ENCODE measurements around the gene ITIH4. TPM values are rescaled to one million over a fixed set of nuclear protein-coding genes. Genes with fewer than 3 reads are reported as not detected.
A peak's percentile ranks its signal among the peaks of the same experiment; 100 is the strongest.

Gene ITIH4
- total and polyA plus RNA-seq, 7 donors: 1.3 to 90.8 (median 29.2) TPM

DNA sequence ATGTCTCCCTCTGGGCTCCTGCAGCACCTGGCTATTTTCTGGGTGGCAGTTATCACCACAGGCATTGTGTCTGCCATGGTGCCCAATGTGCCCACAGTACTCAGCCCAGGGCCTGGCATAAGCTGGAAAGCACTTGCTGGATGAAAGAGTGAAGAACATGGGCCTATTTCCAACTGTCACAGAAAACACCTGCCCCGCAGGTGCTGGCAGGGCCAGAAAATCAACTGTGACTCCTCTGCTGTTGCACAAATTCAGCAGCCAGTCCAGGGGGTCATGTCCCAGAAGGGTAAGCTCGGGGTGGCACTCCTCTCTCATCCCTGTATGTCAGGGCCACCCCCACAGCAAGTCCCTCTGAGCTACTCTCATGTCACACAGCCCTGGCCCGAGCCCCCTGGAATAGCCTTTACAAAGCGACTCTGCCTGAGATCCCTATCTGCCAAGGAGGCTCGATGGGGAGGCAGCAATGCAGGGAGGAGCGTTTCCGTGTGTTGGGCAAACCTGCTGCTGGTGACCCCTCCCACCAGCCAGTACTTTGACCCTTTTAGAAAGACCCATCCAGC is 18.9 kb downstream of the ITIH4 start:
- 58 to 70% (median 59%) methylated on average over 7 of the region's 7 CpGs for WGBS, 3 donors
- TF ChIP-seq, protein P1, sequence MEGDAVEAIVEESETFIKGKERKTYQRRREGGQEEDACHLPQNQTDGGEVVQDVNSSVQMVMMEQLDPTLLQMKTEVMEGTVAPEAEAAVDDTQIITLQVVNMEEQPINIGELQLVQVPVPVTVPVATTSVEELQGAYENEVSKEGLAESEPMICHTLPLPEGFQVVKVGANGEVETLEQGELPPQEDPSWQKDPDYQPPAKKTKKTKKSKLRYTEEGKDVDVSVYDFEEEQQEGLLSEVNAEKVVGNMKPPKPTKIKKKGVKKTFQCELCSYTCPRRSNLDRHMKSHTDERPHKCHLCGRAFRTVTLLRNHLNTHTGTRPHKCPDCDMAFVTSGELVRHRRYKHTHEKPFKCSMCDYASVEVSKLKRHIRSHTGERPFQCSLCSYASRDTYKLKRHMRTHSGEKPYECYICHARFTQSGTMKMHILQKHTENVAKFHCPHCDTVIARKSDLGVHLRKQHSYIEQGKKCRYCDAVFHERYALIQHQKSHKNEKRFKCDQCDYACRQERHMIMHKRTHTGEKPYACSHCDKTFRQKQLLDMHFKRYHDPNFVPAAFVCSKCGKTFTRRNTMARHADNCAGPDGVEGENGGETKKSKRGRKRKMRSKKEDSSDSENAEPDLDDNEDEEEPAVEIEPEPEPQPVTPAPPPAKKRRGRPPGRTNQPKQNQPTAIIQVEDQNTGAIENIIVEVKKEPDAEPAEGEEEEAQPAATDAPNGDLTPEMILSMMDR (IDR thresholded peaks at IDR 0.05): no peak
- intact Hi-C loops (cut with DNase I): no loop called here

DNA sequence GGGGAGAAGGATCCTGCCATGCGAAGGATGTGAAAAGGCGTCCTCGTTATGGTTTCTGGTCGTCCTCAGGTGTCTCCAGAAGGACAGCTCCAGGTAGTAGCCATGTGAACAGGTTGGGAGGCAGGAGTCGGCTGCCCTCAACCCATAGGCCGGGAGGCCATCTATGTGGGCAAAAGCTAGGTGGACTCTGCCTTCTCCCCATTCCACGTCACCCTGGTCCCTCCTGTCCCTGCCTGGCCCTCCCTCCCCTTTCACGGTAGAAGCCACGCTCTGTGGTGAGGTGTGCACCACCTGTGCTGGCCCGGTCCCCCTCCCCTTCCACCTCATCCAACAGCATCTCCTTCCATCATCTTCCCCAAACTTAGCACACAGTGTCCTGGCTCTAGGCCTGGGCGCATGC is 19.5 kb downstream of the ITIH4 start:
- Histone ChIP-seq H3K4me1 (no peaks in the 10 kb centered on the region), H3K9me3 (no peaks in the 10 kb centered on the region), H3K4me3 (no peak overlapping the region), H3K27me3 (ENCODE audit: insufficient read depth in 3 of 3, low read length in 2 of 3) (no peaks in the 10 kb centered on the region), H3K27ac (no peak overlapping the region), H3K36me3 (ENCODE audit: insufficient read depth in 1 of 2, low read depth in 1 of 2) (peaks cover 0 to 31% of the 10 kb centered on the region in 2 donors)
- 83 to 90% (median 83%) methylated on average over 11 of the region's 11 CpGs for WGBS, 3 donors
- intact Hi-C loops (cut with DNase I): no loop called here
- peak in 3 of 4 donors; percentile 23 to 36 (median 24) for ATAC-seq
- TF ChIP-seq, protein P1 (IDR thresholded peaks at IDR 0.05): no peak
- no peak for DNase-seq

More for the DNA sequence above, 18.9 kb downstream of the ITIH4 start:
- H3K27me3 ChIP-seq (ENCODE audit: insufficient read depth in 3 of 3, low read length in 2 of 3): no peaks in the 10 kb centered on the region
- DNase-seq (no peak), ATAC-seq (peak in 3 of 4 donors; percentile 11 to 31 (median 14))
- H3K36me3 ChIP-seq (ENCODE audit: insufficient read depth in 1 of 2, low read depth in 1 of 2): peaks cover 0 to 37% of the 10 kb centered on the region in 2 donors
- no peaks in the 10 kb centered on the region for H3K4me1 ChIP-seq
- no peak overlapping the region for H3K4me3 ChIP-seq
- no peaks in the 10 kb centered on the region for H3K9me3 ChIP-seq
- peak overlapping the region; percentile 4 for H3K27ac ChIP-seq

DNA sequence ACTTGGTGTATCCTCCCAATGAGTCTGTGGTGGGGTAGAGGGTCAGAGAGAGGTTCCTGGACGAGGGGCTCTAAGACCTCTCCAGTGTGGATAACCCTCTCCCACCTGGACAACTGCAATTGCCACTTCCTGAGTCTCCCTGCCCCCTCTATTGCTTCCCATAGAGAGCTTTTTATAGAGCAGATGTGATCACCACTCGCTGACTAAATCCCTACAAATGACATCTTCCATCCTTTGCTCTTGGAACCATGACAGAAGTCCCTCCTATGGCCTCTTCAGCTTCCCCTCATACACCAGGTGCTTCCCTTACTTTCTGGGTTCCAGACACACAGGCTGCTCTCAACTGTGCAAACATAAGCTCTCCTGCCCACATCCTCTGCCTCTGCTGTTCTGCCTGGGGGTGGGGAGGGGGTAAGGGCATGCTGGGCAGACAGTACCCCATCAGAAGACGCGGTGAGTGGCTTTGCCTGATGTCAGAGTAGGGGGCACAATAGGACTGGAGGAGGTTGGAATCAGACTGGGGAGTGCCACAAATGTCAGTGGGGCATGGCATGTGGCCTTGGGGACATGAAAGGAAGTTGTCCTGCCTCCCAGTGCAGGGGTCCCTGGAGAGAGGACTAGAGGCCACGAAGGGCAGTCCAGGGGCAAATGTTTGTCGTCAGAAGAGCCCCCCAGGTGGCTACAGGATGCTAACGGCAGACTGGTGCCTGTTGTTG is 20.7 kb downstream of the ITIH4 start:
- Histone ChIP-seq H3K4me1 (no peaks in the 10 kb centered on the region), H3K36me3 (ENCODE audit: insufficient read depth in 1 of 2, low read depth in 1 of 2) (peaks cover 0 to 20% of the 10 kb centered on the region in 2 donors), H3K4me3 (no peak overlapping the region), H3K27ac (no peak overlapping the region), H3K27me3 (ENCODE audit: insufficient read depth in 3 of 3, low read length in 2 of 3) (no peaks in the 10 kb centered on the region), H3K9me3 (no peaks in the 10 kb centered on the region)
- ATAC-seq: peak in 2 of 4 donors; percentile 11 to 22
- WGBS, 3 donors: 52 to 61% (median 54%) methylated on average over 7 of the region's 7 CpGs
- TF ChIP-seq, protein P1 (IDR thresholded peaks at IDR 0.05): no peak
- no peak for DNase-seq
- intact Hi-C loops (cut with DNase I): no loop called here

DNA sequence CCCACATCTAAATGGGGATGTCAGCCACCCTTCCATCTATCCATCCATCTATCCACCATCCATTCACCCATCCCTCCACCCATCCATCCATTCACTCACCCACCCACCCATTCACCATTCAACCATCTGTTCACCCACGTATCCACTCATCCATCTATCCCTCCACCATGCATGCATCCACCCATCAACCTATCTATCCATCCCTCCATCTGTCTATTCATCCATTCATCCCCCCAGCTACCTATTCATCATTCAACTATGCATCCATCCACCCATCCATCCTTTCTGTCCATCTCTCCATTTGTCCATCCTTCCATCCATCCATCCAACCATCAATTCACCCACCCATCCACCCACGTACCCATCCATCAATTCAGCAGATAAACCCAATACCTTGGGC is 21.3 kb downstream of the ITIH4 start:
- DNase-seq: no peak
- 61 to 78% (median 72%) methylated on average over 2 of the region's 2 CpGs for WGBS, 3 donors
- H3K36me3 ChIP-seq (ENCODE audit: insufficient read depth in 1 of 2, low read depth in 1 of 2): peaks cover 0 to 13% of the 10 kb centered on the region in 2 donors
- intact Hi-C loops (cut with DNase I): no loop called here
- no peaks in the 10 kb centered on the region for H3K9me3 ChIP-seq
- H3K27ac ChIP-seq: no peak overlapping the region
- H3K4me3 ChIP-seq: no peak overlapping the region
- H3K27me3 ChIP-seq (ENCODE audit: insufficient read depth in 3 of 3, low read length in 2 of 3): no peaks in the 10 kb centered on the region
- no peaks in the 10 kb centered on the region for H3K4me1 ChIP-seq
- ATAC-seq: no peak
- TF ChIP-seq, protein P1 (IDR thresholded peaks at IDR 0.05): no peak
